Endothelial cell of umbilical vein (primary cell): ENCODE data around the gene ATP13A3. TPM values are rescaled to one million over a fixed set of nuclear protein-coding genes. Genes with fewer than 3 reads are reported as not detected.

ENCODE experiments used
- BruUV-seq: library from RNA; stranded (reverse); fragments of 400-500 nt; replicated peaks from 2 replicates; lab custom pipeline; 2021; lab: Mats Ljungman, UMichigan
- CTCF ChIA-PET: fragments of 300-600, 350-600 bp; sonication (Branson Sonifier 250); formaldehyde crosslinking; loops from one replicate; lab custom pipeline; 2021; ENCODE audit warnings: antibody characterized with exemption, inconsistent platforms; lab: Charles Lee
- POLR2A ChIA-PET: fragments of 300-600, 350-600 bp; sonication (Branson Sonifier 250); formaldehyde crosslinking; loops from one replicate; lab custom pipeline; 2021; ENCODE audit warnings: antibody characterized with exemption, inconsistent platforms; lab: Charles Lee
- DNase-seq: peaks from one replicate; pipeline ENCODE4 v3.0.0-alpha.2; 2011; ENCODE audit warnings: low read depth, low spot score
- FAIRE-seq: peaks from 2 replicates; lab custom pipeline; 2011; peaks lifted over from hg19 to GRCh38; lab: Jason Lieb, UNC
- H2AFZ ChIP-seq: 2 replicates; pipeline ENCODE4 v1.6.0; 2012; ENCODE audit warnings: low read depth, low read length, control low read depth, inconsistent platforms
- H3K27ac ChIP-seq: 2 replicates; pipeline ENCODE4 v1.5.1; 2011; ENCODE audit warnings: low read depth, mild to moderate bottlenecking, control low read depth, low read length, moderate library complexity; ENCODE audit not compliant: insufficient read depth
- H3K27me3 ChIP-seq, 2 experiments: 2 replicates each; pipeline versions ENCODE4 v1.6.0 to v1.6.1; 2011; ENCODE audit warnings: low read length in 2 of 2, mixed read lengths in 1 of 2; ENCODE audit not compliant: control insufficient read depth in 2 of 2, insufficient read depth in 2 of 2
- H3K36me3 ChIP-seq, 2 experiments: 2 replicates in 1 of 2; 3 replicates in 1 of 2; pipeline ENCODE4 v1.5.1; 2011; ENCODE audit warnings: low read length in 2 of 2, mild to moderate bottlenecking in 1 of 2, moderate library complexity in 1 of 2; ENCODE audit not compliant: control insufficient read depth in 2 of 2, insufficient read depth in 2 of 2; ENCODE audit errors: extremely low read depth in 1 of 2
- H3K4me1 ChIP-seq: 3 replicates; pipeline ENCODE4 v1.5.1; 2011; ENCODE audit warnings: mild to moderate bottlenecking, low read length; ENCODE audit not compliant: control insufficient read depth, insufficient read depth; ENCODE audit errors: extremely low read depth
- H3K4me2 ChIP-seq: 2 replicates; pipeline ENCODE4 v1.6.1; 2011; ENCODE audit warnings: low read length, control low read depth, mixed read lengths; ENCODE audit not compliant: insufficient read depth
- H3K4me3 ChIP-seq, 3 experiments: fragments of 200-600 bp in 1 of 3; sonication (generic), shearing (Covaris generic) in 1 of 3; replicated peaks in 1 of 3; 2 replicates each; pipeline ENCODE4 v1.5.1; 2011 to 2016; ENCODE audit warnings: control low read depth in 3 of 3, low read length in 3 of 3, mild to moderate bottlenecking in 2 of 3, inconsistent platforms in 1 of 3, low read depth in 1 of 3, moderate library complexity in 1 of 3; ENCODE audit not compliant: insufficient read depth in 1 of 3
- H3K79me2 ChIP-seq: 2 replicates; pipeline ENCODE4 v1.6.0; 2012; ENCODE audit warnings: low read length, inconsistent platforms; ENCODE audit not compliant: control insufficient read depth, insufficient read depth
- H3K9ac ChIP-seq: replicated peaks from 2 replicates; pipeline ENCODE3; 2011; ENCODE audit warnings: low read length, control low read depth; ENCODE audit not compliant: insufficient read depth; ENCODE audit errors: extremely low read depth
- H3K9me1 ChIP-seq: replicated peaks from 3 replicates; pipeline ENCODE4 v1.6.0; 2011; ENCODE audit warnings: mild to moderate bottlenecking, low read length; ENCODE audit not compliant: control insufficient read depth, insufficient read depth; ENCODE audit errors: extremely low read depth
- H3K9me3 ChIP-seq: replicated peaks from 2 replicates; pipeline ENCODE4 v1.5.1; 2012; ENCODE audit warnings: low read length, inconsistent platforms; ENCODE audit not compliant: control insufficient read depth, insufficient read depth
- H4K20me1 ChIP-seq: replicated peaks from 2 replicates; pipeline ENCODE3; 2011; ENCODE audit warnings: mild to moderate bottlenecking, low read length; ENCODE audit not compliant: control insufficient read depth, insufficient read depth; ENCODE audit errors: extremely low read depth
- EZH2 ChIP-seq: IDR thresholded peaks from 2 replicates; pipeline ENCODE4 v1.6.1; 2012; ENCODE audit warnings: borderline replicate concordance, low read depth, mild to moderate bottlenecking, moderate library complexity, low read length, inconsistent platforms; ENCODE audit not compliant: severe bottlenecking
- FOS ChIP-seq: IDR thresholded peaks from 2 replicates; pipeline ENCODE4 v1.6.1; 2011; ENCODE audit warnings: mild to moderate bottlenecking, low read length, moderate library complexity, borderline replicate concordance; ENCODE audit not compliant: insufficient read depth
- GATA2 ChIP-seq: IDR thresholded peaks from 2 replicates; pipeline ENCODE4 v1.7.0; 2011; ENCODE audit warnings: low read depth, mild to moderate bottlenecking, moderate library complexity, mixed read lengths, low read length; ENCODE audit not compliant: insufficient read length, insufficient read depth
- JUN ChIP-seq: IDR thresholded peaks from 2 replicates; pipeline ENCODE4 v1.6.1; 2011; ENCODE audit warnings: borderline replicate concordance, low read depth; ENCODE audit not compliant: insufficient read length, insufficient read depth
- MYC ChIP-seq: IDR thresholded peaks from one replicate; pipeline ENCODE4 v1.6.1; 2011; ENCODE audit warnings: mild to moderate bottlenecking, low read depth, low read length
- POLR2A ChIP-seq: IDR thresholded peaks from 2 replicates; pipeline ENCODE4 v1.6.1; 2012; ENCODE audit warnings: low read depth, mild to moderate bottlenecking, control low read depth, low read length
- POLR2AphosphoS5 ChIP-seq: IDR thresholded peaks from 2 replicates; pipeline ENCODE4 v1.6.1; 2012; ENCODE audit warnings: low read depth, mild to moderate bottlenecking, control low read depth, low read length, moderate library complexity; ENCODE audit not compliant: insufficient read depth
- dilution Hi-C: fragments of 300-500 bp; cut with MboI; formaldehyde crosslinking; loops from one replicate; pipeline ENCODE4 v1.15.0; 2019; ENCODE audit warnings: low sequenced_read_pairs; ENCODE audit not compliant: extremely low pct_ligation_motif_present
- intact Hi-C: fragments of 100-400 bp; cut with micrococcal nuclease; formaldehyde crosslinking; loops from one replicate; pipeline ENCODE4 v1.10.0; 2022
- polyA plus RNA-seq, 4 experiments: library from polyadenylated mRNA; depleted of rRNA in 3 of 4; stranded (reverse) in 3 of 4; unstranded in 1 of 4; fragments of >200 nt; gene quantifications; 2 replicates each; pipeline versions ENCODE4 v1.2.1 to v1.2.3, GENCODE V29; 2011 to 2012; ENCODE audit warnings: missing spikeins in 1 of 4
- total RNA-seq: library from RNA; stranded (reverse); gene quantifications from 2 replicates; pipeline ENCODE4 v1.2.3, GENCODE V29; 2021
- TF ChIP-seq, protein P1 (sequence below), 2 donors: IDR thresholded peaks; 1 replicate in 1 of 2; 2 replicates in 1 of 2; pipeline ENCODE4 v1.5.1; 2011; ENCODE audit warnings: low read length in 2 of 2, mild to moderate bottlenecking in 2 of 2, moderate library complexity in 2 of 2, control low read depth in 1 of 2, inconsistent platforms in 1 of 2, low read depth in 1 of 2; ENCODE audit not compliant: insufficient read depth in 1 of 2; ENCODE audit errors: extremely low read depth in 1 of 2
- TF ChIP-seq, protein P2 (sequence below): IDR thresholded peaks from 2 replicates; pipeline ENCODE4 v1.6.1; 2011; ENCODE audit not compliant: insufficient read depth, insufficient read length

Gene ATP13A3
- total and polyA plus RNA-seq, 2 donors (not counting 3 experiments of a cell fraction or from before 2014, with no cell fraction given), result 12.0 to 59.0 TPM

DNA sequence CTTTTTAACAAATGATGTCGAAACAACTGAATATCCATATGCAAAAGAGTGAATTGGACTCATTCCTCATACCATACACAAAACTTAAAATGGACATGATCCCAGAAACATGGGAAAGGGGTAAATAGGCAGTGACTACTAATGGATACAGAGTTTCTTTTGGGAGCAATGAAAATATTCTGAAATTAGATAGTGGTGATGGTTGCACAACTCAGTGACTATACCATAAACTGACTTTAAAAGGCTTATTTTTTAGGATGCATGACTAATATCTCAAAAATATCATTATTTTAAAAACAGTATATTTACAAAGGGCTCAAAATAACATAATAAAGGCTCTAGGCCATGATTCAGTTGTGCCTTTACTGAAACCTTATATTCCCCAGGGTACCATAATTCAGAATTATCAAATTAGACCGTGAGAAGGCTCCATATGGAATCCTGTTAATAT lies 16.3 kb upstream of the ATP13A3 start:
- TF ChIP-seq, protein P1, sequence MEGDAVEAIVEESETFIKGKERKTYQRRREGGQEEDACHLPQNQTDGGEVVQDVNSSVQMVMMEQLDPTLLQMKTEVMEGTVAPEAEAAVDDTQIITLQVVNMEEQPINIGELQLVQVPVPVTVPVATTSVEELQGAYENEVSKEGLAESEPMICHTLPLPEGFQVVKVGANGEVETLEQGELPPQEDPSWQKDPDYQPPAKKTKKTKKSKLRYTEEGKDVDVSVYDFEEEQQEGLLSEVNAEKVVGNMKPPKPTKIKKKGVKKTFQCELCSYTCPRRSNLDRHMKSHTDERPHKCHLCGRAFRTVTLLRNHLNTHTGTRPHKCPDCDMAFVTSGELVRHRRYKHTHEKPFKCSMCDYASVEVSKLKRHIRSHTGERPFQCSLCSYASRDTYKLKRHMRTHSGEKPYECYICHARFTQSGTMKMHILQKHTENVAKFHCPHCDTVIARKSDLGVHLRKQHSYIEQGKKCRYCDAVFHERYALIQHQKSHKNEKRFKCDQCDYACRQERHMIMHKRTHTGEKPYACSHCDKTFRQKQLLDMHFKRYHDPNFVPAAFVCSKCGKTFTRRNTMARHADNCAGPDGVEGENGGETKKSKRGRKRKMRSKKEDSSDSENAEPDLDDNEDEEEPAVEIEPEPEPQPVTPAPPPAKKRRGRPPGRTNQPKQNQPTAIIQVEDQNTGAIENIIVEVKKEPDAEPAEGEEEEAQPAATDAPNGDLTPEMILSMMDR (IDR thresholded peaks at IDR 0.05; ENCODE audit: extremely low read depth in 1 of 2, insufficient read depth in 1 of 2, low read depth in 1 of 2, low read length in 2 of 2), result no peak
- TF ChIP-seq JUN, result no peak
- no peak for TF ChIP-seq EZH2
- no peak for TF ChIP-seq GATA2
- TF ChIP-seq MYC, result no peak
- TF ChIP-seq POLR2AphosphoS5, result no peak
- no peak for TF ChIP-seq POLR2A
- TF ChIP-seq, protein P2, sequence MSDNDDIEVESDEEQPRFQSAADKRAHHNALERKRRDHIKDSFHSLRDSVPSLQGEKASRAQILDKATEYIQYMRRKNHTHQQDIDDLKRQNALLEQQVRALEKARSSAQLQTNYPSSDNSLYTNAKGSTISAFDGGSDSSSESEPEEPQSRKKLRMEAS, result no peak
- no peak for TF ChIP-seq FOS
- no peak overlapping the region for H3K4me2 ChIP-seq
- no TSS peak for BruUV-seq
- H3K9me3 ChIP-seq, result no peaks in the 10 kb centered on the region
- no peaks in the 10 kb centered on the region for H3K4me1 ChIP-seq
- H2AFZ ChIP-seq, result no peak overlapping the region
- no peak for FAIRE-seq
- no peaks in the 10 kb centered on the region for H3K27me3 ChIP-seq
- no peak overlapping the region for H3K27ac ChIP-seq
- no peaks in the 10 kb centered on the region for H3K9me1 ChIP-seq
- dilution Hi-C loops (no loop called here), intact Hi-C loops (no loop called here)
- H4K20me1 ChIP-seq, result no peaks in the 10 kb centered on the region
- POLR2A ChIA-PET, result no interaction called here
- no peak for DNase-seq
- no peak overlapping the region for H3K4me3 ChIP-seq
- no peaks in the 10 kb centered on the region for H3K79me2 ChIP-seq
- no peak overlapping the region for H3K9ac ChIP-seq
- CTCF ChIA-PET, result interaction anchor here (1.0 to 1.3 kb wide), 2 partner anchors 27 to 91 kb away, joined by 3 read pairs; no protein-coding TSS in a partner anchor
- no peaks in the 10 kb centered on the region for H3K36me3 ChIP-seq
